Large intestine (tissue), 3 donors: ENCODE results near the gene ZNF490. TPM values are rescaled to one million over a fixed set of nuclear protein-coding genes. Genes with fewer than 3 reads are reported as not detected.
A peak's percentile ranks its signal among the peaks of the same experiment; 100 is the strongest.
"Not testable (repeated sequence)": the region's sequence is repeated elsewhere in the genome, so short reads cannot be mapped to it uniquely, and the experiment has no call there.

ENCODE experiments used
- DNase-seq, 2 donors: peaks; one replicate each; pipeline versions ENCODE4 v3.0.0 to v3.0.0-alpha.2; 2013
- H3K27ac ChIP-seq: one replicate; pipeline ENCODE4 v1.5.1; 2013; ENCODE audit warnings: low read length
- H3K27me3 ChIP-seq: 2 replicates; pipeline ENCODE4 v1.6.1; 2013; ENCODE audit warnings: low read length; ENCODE audit not compliant: control insufficient read depth, insufficient read depth
- H3K36me3 ChIP-seq: 2 replicates; pipeline ENCODE4 v1.6.1; 2013; ENCODE audit warnings: low read length; ENCODE audit not compliant: control insufficient read depth, insufficient read depth
- H3K4me1 ChIP-seq: one replicate; pipeline ENCODE4 v1.6.1; 2013; ENCODE audit warnings: low read length; ENCODE audit not compliant: control insufficient read depth, insufficient read depth
- H3K4me3 ChIP-seq: one replicate; pipeline ENCODE4 v1.5.1; 2013; ENCODE audit warnings: low read length
- H3K9me3 ChIP-seq: one replicate; pipeline ENCODE4 v1.6.1; 2013; ENCODE audit warnings: mild to moderate bottlenecking, low read depth, low read length, moderate library complexity; ENCODE audit not compliant: control insufficient read depth
- WGBS: methylation state at CpG from one replicate; pipeline ENCODE4 v1.1.5; 2013; ENCODE audit warnings: low lambda C conversion rate; ENCODE audit not compliant: insufficient coverage; 5-methylcytosine and 5-hydroxymethylcytosine counted together
- polyA plus RNA-seq: library from polyadenylated mRNA; unstranded; fragments of 120-200 nt; gene quantifications from one replicate; pipeline ENCODE4 v1.2.1, GENCODE V29; 2013

Gene ZNF490
- polyA plus RNA-seq, 1 donor: 2.9 TPM

DNA sequence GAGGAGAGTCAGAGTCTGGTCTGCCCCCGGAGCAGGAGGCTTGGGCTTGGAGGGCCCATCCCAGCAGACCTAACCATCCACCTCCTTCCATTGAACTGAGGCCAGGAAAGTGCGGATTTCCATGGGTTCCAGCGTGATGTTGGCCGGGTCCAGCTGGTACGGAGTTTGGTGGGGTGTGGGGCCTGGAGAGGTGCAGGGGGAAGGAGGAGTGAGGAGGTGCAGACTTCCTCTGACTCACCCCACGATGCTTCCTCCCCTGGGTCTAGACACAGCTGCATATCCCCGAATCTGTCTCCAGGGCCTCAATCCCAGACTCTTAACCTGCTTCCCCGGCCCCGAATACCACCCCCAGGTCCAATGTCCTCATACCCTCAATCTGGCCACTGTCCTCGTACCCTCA is 35.9 kb upstream of the ZNF490 start:
- no CpG with 5 or more reads among the region's 10 CpGs for WGBS
- Histone ChIP-seq H3K9me3 (no peaks in the 10 kb centered on the region), H3K4me3 (no peak overlapping the region), H3K36me3 (no peaks in the 10 kb centered on the region), H3K27ac (no peak overlapping the region), H3K4me1 (peaks cover 11% of the 10 kb centered on the region), H3K27me3 (no peaks in the 10 kb centered on the region)
- no peak for DNase-seq

DNA sequence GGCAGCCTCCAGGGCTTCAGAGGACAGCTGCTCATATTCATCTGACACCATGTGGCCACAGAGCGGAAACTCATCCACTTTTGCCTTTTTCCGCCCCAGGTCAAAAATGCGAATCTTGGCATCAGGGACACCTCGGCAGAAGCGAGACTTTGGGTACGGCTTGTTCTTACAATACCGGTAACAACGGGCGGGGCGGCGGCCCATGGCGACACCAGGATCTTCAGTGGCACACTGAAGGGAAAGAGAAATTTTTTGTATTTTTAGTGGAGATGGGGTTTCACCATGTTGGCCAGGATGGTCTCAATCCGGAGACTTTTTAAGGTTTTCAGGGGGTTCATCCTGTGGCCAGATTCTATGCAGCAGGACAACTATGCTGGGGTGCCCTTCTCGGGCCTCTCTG is 33.1 kb upstream of the ZNF490 start:
- DNase-seq, H3K9me3 ChIP-seq, H3K27ac ChIP-seq, H3K4me3 ChIP-seq, H3K27me3 ChIP-seq, H3K36me3 ChIP-seq: not testable (repeated sequence)
- peaks cover 14% of the 10 kb centered on the region for H3K4me1 ChIP-seq
- WGBS: no CpG with 5 or more reads among the region's 14 CpGs

DNA sequence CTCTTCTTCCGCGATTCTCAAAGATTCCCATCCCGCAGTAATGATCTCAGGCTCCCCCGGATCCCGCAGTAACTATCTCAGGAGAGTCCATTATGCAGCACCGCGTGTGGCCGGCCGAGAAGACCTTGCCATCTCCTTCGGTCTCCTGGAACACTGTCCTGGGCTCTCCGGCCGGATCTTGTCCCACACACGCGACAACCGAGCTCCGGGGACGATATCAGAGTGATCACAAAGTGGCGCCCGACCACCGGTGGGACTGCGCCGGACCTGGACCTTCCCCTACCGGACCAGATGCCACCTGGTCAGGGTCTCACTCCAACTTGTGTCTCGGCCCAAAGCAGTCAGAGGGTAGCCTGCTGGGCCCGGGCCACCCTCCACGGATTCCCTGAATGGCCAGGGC is 31.9 kb upstream of the ZNF490 start:
- Histone ChIP-seq H3K9me3 (no peaks in the 10 kb centered on the region), H3K4me3 (no peak overlapping the region), H3K4me1 (peaks cover 10% of the 10 kb centered on the region), H3K27me3 (no peaks in the 10 kb centered on the region), H3K27ac (no peak overlapping the region), H3K36me3 (no peaks in the 10 kb centered on the region)
- WGBS: no CpG with 5 or more reads among the region's 26 CpGs
- DNase-seq: no peak

DNA sequence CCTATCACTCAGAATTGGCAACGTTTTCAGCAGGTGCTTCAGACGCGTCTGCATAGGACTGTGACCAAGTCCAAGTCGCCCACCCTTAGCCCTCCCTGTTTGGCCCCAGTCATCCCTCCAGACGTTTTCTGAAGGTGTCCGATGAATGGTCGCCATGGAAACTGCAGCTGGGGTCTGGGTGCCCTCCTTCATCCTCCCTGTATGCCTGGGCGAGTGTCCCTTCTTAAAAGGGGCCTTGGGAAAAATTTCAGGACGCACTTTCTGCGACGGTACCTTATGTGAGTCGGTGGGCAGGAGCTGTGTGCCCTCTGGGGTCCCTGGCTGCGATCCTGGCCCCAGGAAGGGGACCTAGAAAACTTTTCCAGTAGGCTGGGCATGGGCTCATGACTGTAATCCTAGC is 30.8 kb upstream of the ZNF490 start:
- WGBS: no CpG with 5 or more reads among the region's 13 CpGs
- Histone ChIP-seq H3K9me3 (no peaks in the 10 kb centered on the region), H3K4me3 (no peak overlapping the region), H3K36me3 (no peaks in the 10 kb centered on the region), H3K27ac (no peak overlapping the region), H3K4me1 (peaks cover 3% of the 10 kb centered on the region), H3K27me3 (no peaks in the 10 kb centered on the region)
- DNase-seq: no peak

GRCh38 chr19:12639901-12640613 is 29.4 kb upstream of the ZNF490 start:
- no peaks in the 10 kb centered on the region for H3K9me3 ChIP-seq
- H3K4me3 ChIP-seq: no peak overlapping the region
- no peaks in the 10 kb centered on the region for H3K36me3 ChIP-seq
- WGBS: no CpG with 5 or more reads among the region's 39 CpGs
- no peaks in the 10 kb centered on the region for H3K27me3 ChIP-seq
- peak; percentile 71 to 77 for DNase-seq
- H3K27ac ChIP-seq: no peak overlapping the region
- peaks cover 3% of the 10 kb centered on the region for H3K4me1 ChIP-seq

DNA sequence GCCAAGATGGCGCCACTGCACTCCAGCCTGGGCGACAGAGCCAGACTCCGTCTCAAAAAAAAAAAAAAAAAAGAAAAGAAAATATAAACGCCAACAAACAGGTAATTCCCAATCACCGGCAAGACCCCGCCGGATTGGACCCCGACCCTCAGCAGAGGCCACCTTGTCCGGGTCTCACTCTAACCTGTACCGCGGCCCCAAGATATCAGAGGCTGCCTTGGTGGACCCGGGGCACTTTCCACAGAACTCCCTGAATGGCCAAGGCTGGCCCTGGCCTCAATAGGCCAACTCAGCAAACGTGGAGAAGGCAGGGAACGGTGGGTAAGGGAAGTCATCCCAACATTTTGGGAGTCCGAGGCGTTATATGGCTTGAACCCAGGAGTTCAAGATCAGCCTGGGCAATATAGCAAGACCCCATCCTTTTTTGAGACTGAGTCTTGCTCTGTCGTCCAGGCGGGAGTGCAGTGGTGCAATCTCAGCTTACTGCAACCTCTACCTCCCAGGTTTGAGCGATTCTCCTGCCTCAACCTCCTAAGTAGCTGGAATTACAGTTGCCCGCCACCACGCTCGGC is 28.1 kb upstream of the ZNF490 start:
- no peaks in the 10 kb centered on the region for H3K27me3 ChIP-seq
- H3K4me3 ChIP-seq: no peak overlapping the region
- WGBS: 100% methylated on average over 1 of the region's 22 CpGs
- H3K9me3 ChIP-seq: no peaks in the 10 kb centered on the region
- H3K27ac ChIP-seq: no peak overlapping the region
- no peak for DNase-seq
- H3K4me1 ChIP-seq: peaks cover 3% of the 10 kb centered on the region
- no peaks in the 10 kb centered on the region for H3K36me3 ChIP-seq

DNA sequence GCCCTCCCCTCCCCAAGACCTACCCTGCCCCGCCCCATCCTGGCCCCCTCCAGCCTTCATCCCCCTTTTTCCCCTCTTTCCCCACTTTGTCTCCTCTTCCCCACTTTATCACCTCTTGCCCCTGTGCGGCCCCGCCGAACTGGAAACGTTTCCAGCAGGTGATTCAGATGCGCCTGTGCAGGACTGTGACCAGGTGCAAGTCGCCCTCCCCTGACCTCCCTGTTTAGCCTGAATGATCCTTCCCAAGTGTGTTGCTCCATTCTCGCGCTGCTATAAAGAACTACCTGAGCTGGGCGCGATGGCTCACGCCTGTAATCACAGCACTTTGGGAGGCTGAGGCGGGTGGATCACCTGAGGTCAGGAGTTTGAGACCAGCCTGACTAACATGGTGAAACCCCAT is 26.0 kb upstream of the ZNF490 start:
- H3K27ac ChIP-seq: no peak overlapping the region
- no peaks in the 10 kb centered on the region for H3K9me3 ChIP-seq
- H3K36me3 ChIP-seq: peaks cover 3% of the 10 kb centered on the region
- WGBS: no CpG with 5 or more reads among the region's 13 CpGs
- H3K4me1 ChIP-seq: peaks cover 3% of the 10 kb centered on the region
- no peak overlapping the region for H3K4me3 ChIP-seq
- no peaks in the 10 kb centered on the region for H3K27me3 ChIP-seq
- no peak for DNase-seq

DNA sequence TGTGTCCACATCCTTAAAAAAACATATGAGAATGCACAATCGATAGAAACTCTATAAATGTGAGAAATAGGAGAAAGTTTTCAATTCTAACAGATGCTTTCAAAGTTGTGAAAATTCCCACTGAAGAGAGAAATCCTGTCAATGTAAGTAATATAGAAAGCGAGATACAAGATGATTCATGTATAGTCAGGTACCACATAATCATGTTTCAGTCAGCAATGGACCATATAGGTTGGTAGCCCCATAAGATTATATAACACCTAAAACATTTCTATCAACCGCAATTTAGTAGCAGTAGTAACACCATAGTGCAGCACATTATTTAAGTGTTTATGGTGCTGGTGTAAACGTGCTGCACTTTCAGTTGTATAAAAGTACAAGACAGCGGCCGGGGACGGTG is 18.6 kb upstream of the ZNF490 start:
- no peak overlapping the region for H3K27ac ChIP-seq
- H3K4me1 ChIP-seq: no peaks in the 10 kb centered on the region
- H3K27me3 ChIP-seq: no peaks in the 10 kb centered on the region
- no peak overlapping the region for H3K4me3 ChIP-seq
- DNase-seq: no peak
- H3K9me3 ChIP-seq: peaks cover 35% of the 10 kb centered on the region
- WGBS: 100% methylated on average over 1 of the region's 7 CpGs
- peaks cover 57% of the 10 kb centered on the region for H3K36me3 ChIP-seq

- peaks cover 58% of the 10 kb centered on the region for H3K36me3 ChIP-seq
- WGBS: 89% methylated on average over 10 of the region's 17 CpGs
- H3K9me3 ChIP-seq: peaks cover 35% of the 10 kb centered on the region
- DNase-seq: peak in 1 of 2 donors; percentile 20
- H3K4me1 ChIP-seq: no peaks in the 10 kb centered on the region
- no peak overlapping the region for H3K27ac ChIP-seq
- H3K4me3 ChIP-seq: no peak overlapping the region
- no peaks in the 10 kb centered on the region for H3K27me3 ChIP-seq
These were observed 17.7 kb upstream of the ZNF490 start for GRCh38 chr19:12628040-12629022.

GRCh38 chr19:12626958-12627357 is 16.3 kb upstream of the ZNF490 start:
- Histone ChIP-seq H3K4me1 (no peaks in the 10 kb centered on the region), H3K36me3 (peaks cover 56% of the 10 kb centered on the region), H3K9me3 (peaks cover 42% of the 10 kb centered on the region), H3K27me3 (no peaks in the 10 kb centered on the region), H3K27ac (no peak overlapping the region), H3K4me3 (no peak overlapping the region)
- no peak for DNase-seq
- 100% methylated on average over 1 of the region's 8 CpGs for WGBS
